CD4-positive, alpha-beta T cell treated with Interleukin-6 at 100 ng/mL for 8 hours (primary cell): ENCODE measurements around the gene KRTAP5-8.
A peak's percentile ranks its signal among the peaks of the same experiment; 100 is the strongest.
"Not testable (repeated sequence)": the region's sequence is repeated elsewhere in the genome, so short reads cannot be mapped to it uniquely, and the experiment has no call there.

Experiments used
- DNase-seq: peaks from one replicate; pipeline ENCODE4 v3.0.0-alpha.2; 2020; ENCODE audit warnings: mixed read lengths, low spot score

Gene KRTAP5-8

DNA sequence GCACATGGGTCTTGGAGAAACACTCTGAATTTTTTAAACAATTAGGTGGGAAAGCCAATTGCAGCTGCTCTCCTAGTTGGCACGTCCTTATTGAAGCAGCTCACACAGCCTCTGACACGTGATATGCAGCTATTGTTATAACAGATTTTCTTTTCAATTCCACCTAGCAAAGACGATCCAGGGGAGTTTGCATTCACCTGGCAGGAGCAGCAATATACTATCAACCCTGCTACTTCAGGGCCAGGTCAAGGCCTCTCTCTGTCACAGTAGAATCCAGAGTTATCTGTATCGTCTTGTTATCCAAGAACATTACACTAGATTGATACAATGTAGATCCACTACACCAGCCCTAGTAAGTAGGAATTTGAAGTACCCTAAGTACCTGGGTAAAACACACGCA is 36.6 kb downstream of the KRTAP5-8 start:
- no peak for DNase-seq

DNA sequence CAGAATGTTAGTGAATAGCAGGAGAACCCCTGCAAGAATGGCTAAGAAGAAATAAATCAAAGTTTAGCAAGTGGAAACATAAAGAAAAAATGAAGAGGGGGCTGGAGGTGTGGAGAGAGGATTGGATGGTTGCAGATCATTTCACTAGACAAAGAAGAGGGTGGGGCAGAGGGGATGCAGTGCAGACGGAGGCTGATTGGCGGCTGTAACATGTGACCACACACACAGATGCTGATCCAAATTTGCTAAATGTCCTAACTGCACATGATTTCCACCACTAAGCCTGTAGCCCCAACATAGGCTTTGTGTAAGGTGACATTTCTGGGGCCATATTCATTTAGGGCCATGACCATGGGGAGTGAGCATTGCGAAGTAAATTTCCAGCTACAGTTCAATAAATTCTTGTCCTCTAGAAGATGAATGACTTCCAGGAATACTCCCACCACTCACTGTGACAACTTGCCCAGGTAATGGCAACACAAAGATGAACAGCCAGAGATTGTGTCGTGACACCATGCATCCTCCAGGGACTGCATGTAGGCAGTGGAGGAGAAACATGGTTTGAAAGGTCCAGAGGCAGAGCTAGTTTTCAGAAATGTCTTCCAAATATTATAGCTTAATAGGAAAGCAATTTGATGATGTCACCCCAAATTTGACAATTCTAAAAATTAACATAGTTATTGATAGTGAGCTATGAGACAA is 38.0 kb downstream of the KRTAP5-8 start:
- DNase-seq: no peak

DNA sequence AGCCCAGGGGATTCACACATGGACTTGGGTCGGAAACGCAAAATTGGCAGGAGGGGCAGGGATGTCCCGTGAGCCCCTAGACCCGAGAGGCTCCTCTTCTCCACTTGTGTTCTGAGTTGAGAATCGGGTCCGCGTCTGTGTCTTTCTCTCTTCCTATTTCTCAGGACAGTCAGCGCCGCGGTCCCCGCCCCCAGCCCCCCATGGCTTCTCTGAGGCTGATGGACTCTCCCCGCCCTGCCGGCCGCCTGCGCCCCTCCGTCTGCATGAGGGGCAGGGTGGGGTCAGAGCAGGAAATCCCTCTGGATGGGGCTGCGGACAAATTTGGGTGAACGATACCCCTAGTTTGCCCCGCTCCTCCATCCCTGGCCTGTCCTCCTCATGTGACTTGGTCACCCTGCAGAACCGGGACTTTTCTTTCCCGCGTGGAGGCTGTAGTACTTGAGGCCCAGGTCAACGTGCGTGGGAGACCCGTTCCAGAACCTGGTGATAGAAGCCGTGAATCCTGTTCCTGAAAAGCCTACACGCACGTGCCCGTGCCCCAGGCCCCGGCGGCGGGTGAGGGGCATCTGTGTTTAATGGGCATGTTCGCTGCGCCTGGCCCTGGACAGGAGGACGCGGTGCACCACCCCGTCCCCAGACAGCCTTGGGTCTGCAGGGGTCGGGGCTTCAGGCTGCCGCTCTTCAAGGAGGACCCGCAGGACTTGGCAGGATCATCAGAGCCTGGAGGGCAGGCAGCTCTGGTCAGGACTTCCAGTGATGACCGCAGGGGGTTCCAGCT is 39.1 kb downstream of the KRTAP5-8 start:
- not testable (repeated sequence) for DNase-seq

DNA sequence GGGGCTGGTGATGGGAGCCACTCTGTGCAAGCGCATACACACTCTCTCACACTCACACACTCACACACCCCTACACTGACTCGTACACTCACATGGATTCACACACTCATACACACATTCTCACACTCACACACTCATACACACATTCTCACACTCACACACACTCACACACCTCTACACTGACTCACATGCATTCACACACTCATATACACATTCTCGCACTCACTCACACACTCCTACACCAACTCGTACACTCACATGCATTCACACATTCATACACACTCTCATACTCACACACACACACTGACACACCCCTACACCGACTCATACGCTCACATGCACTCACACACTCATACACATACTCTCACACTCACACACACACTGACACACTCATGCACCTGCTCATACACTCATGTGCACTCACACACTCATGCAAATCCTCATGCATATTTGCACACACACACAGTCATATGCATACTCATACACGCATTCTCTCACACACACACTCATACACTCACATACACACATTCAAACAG is 39.7 kb downstream of the KRTAP5-8 start:
- DNase-seq: no peak

DNA sequence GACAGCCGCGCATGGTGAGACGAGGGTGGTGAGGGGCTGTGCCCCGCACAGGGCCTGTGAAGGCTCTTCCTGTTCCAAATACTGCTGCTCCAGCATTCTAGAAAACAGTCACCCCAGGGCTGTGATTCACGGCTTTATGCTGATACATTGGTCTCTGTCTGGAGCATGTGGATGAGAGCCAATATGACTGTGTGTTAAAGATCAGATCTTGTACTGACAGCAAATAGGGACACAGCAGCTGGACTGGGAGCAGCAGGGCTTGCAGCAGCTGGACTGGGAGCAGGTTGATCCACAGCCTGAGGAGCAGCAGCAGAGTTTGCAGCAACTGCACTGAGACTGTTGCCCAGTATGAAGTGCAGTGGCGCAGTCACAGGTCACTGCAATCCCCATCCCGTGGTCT is 41.7 kb downstream of the KRTAP5-8 start:
- not testable (repeated sequence) for DNase-seq

DNA sequence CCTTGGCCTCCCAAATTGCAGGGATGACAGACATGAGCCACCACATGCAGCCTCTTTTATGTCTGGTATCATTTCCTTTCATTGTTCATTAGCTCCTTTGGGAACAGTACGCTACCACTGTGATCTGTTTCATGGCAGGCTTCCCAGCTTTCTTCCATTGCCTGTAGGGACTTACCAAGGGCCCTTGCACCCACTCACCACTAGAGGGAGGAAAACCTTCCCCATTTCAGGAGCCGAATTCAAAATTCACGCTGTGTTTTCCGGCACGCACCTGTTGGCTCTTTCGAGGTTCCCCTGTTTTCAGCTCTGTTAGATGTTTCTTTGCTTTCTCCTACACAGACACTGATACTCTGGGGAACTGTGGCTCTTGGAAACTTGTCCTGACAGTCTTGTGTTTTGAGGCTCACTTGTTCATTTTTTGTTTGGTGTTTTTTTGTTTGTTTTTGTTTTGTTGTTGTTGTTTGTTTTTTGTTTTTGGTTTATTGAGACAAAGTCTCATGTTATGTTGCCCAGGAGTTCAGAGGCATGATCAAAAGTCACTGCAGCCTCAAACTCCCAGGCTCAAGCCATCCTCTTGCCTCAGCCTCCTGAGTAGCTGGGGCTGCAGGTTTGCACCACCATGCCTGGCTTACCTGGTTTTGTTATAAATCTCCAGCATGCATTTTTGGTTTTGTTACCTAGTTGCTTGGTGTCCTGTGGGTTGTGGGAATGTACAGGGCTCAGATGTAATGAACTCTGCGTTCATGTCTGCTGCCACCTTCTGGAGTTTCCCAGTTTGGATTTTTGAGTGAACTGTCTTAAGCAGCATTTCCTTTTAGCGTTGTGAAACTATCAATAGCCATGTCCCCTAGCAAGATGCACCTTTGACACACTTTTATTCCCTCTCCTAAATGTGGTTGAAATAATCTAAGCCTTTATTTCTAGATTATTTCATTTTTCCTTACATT is 42.5 kb downstream of the KRTAP5-8 start:
- DNase-seq: peak; percentile 15

DNA sequence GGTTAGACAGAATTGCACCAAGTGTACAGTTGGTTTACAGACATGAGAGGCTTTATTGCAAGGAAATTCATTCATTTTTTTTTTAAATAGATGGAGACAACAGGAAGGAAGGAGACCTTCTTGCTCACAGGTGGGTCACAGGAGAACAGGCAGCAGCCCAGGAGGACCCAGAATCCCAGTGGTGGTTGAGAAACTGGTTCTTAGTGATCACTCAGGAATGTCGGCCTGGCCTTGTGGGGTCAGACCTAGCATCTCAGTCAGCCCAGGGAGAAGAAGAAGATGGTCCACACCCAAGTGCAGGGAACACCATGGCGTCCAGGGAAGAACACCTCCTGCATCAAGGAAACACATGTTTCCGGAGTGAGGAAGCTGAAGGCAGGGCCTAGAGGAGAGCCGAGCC is 44.0 kb downstream of the KRTAP5-8 start:
- DNase-seq: no peak

DNA sequence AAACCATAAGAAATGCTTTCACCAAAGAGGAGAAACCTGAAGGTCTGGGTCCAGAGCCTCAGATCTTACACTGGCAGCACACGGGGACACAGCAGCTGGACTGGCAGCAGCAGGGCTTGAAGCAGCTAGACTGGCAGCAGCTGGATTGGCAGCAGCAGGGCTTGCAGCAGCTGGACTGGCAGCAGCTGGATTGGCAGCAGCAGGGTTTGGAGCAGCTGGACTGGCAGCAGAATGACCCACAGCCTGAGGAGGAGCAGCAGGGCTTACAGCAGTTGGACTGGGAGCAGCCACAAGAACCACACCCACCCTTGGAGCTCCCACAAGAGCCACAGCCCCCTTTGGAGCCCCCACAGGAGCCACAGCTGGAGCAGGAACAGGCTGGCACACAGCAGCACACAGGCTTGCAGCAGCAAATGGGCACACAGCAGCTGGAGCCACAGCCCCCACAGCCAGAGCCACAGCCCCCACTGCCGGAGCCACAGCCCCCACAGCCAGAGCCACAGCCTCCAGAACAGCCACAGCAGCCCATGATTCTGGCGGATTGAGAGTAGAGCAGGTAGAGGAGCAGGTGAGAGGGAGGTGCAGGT is 44.6 kb downstream of the KRTAP5-8 start, which contains the start of gene KRTAP5-11:
Gene KRTAP5-11, minus strand, starts transcription at position 567 of the 587 bp plus-strand sequence. Its CDS starts 38 bp downstream, at position 529.
- DNase-seq: no peak

DNA sequence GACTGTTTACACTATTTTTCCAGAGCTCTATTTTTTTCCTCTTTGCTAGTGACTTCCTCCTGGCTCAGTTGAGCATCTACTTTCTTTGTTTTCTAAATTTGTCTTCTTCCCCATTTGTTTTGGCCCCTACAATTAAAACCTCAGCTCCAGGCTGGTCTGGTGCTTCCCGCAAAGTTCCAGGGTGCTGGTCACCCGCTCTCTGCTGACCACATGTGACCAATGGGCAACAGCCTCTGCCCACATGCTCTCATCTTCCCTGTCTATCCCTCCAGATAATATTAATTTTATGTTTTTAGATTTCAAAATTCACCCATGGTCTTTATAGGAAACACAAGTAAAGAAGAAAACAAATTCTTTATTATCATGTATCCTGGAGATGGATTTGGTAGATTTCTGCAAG is 45.1 kb downstream of the KRTAP5-8 start:
- DNase-seq: not testable (repeated sequence)

DNA sequence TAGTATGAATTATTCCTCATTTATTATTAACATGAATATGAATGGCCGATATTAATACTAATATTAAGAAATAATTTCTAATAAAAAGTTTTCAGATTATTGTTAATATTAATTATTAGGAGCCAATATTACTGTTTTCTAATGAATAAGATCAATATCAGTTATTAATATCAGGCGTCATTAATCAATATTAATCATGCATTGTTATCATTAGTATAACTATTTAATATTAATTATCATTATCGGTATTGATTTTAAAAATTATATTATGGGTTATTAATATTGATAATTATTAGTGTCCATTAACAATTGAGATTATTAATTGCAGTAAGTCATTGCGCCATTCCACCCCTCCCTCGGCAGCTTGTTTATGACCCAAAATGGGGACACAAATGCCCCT is 47.8 kb downstream of the KRTAP5-8 start:
- DNase-seq: not testable (repeated sequence)

DNA sequence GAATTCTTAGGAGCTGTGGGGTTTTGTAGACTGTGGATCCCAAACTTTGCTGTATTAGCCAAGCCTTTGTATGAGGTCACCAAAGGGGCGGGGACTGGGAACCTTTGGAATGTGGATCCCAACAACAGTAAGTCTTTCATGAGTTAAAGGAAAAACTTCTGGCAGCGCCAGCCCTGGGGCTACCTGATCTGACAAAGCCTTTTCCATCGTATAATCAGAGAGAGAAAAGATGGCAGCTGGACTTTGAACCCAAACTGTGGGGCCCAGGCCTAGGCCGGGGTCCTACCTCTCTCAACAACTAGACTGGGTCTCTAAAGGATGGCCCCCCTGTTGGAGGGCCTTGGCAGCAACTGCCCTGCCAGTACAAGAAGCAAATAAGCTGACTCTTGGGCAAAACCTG is 50.5 kb downstream of the KRTAP5-8 start:
- not testable (repeated sequence) for DNase-seq
